GM12892 (cell line): ENCODE data around the gene TENM4.

Experiments
- POLR2A ChIP-seq: IDR thresholded peaks from 2 replicates; pipeline ENCODE4 v1.6.1; 2011; ENCODE audit warnings: low read depth, low read length, control low read depth
- POLR2AphosphoS5 ChIP-seq: IDR thresholded peaks from 2 replicates; pipeline ENCODE4 v1.6.1; 2011; ENCODE audit warnings: low read depth, low read length, control low read depth
- TAF1 ChIP-seq: IDR thresholded peaks from 2 replicates; pipeline ENCODE4 v1.6.1; 2011; ENCODE audit warnings: low read depth, mild to moderate bottlenecking, control low read depth, low read length, borderline replicate concordance

DNA sequence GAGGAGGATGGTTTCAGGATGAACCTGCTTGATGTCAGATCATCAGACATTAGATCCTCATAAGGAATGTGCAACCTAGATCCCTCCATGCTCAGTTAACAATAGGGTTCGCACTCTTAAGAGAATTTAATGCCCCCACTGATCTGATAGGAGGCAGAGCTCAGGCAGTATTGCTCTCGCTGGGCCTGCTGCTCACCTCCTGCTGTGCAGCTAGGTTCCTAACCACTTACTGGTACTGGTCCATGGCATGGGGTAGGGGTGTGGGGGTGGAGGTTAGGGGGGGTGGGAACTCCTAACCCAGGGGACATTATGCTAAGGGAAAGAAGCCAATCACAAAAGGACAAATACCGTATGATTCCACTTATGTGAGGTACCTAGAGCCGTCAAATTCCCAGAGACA is 256.5 kb downstream of the TENM4 start:
- no peak for TF ChIP-seq POLR2A
- TF ChIP-seq POLR2AphosphoS5: no peak
- TF ChIP-seq TAF1: no peak
